OCI-LY1 (cell line): ENCODE data around the gene ADK.

Source experiments
- H2AFZ ChIP-seq: fragments of 200-600 bp; sonication (generic), shearing (Covaris generic); 2 replicates; pipeline ENCODE4 v1.6.0; 2014; ENCODE audit warnings: antibody characterized with exemption, mild to moderate bottlenecking, low read length
- H3F3A ChIP-seq: fragments of 200-600 bp; sonication (generic), shearing (Covaris generic); 2 replicates; pipeline ENCODE4 v1.6.0; 2014; ENCODE audit warnings: mild to moderate bottlenecking, antibody characterized with exemption, low read length, moderate library complexity; ENCODE audit not compliant: insufficient read depth
- H3K27ac ChIP-seq: fragments of 200-600 bp; sonication (generic); 2 replicates; pipeline ENCODE4 v1.5.1; 2014; ENCODE audit warnings: low read length, mixed run types, mild to moderate bottlenecking, low read depth; ENCODE audit not compliant: poor library complexity, severe bottlenecking
- H3K27me3 ChIP-seq: fragments of 200-600 bp; sonication (generic); 2 replicates; pipeline ENCODE4 v1.6.0; 2014; ENCODE audit warnings: antibody characterized with exemption, mild to moderate bottlenecking, low read length, moderate library complexity; ENCODE audit not compliant: insufficient read depth
- H3K36me3 ChIP-seq: fragments of 200-600 bp; sonication (generic); 2 replicates; pipeline ENCODE4 v1.6.1; 2014; ENCODE audit warnings: mild to moderate bottlenecking, antibody characterized with exemption, low read length, moderate library complexity, mixed read lengths; ENCODE audit not compliant: insufficient read depth
- H3K4me1 ChIP-seq: fragments of 200-600 bp; sonication (generic); 2 replicates; pipeline ENCODE4 v1.5.1; 2014; ENCODE audit warnings: mild to moderate bottlenecking, low read length, moderate library complexity; ENCODE audit not compliant: insufficient read depth, severe bottlenecking
- H3K4me2 ChIP-seq: fragments of 200-600 bp; sonication (generic), shearing (Covaris generic); 2 replicates; pipeline ENCODE4 v1.6.1; 2014; ENCODE audit warnings: low read length
- H3K4me3 ChIP-seq: fragments of 200-600 bp; sonication (generic); 2 replicates; pipeline ENCODE4 v1.5.1; 2014; ENCODE audit warnings: low read length, low read depth, mild to moderate bottlenecking, mixed read lengths; ENCODE audit not compliant: poor library complexity, severe bottlenecking
- H3K79me2 ChIP-seq: fragments of 200-600 bp; shearing (Covaris generic); 2 replicates; pipeline ENCODE4 v1.6.1; 2016; ENCODE audit warnings: mixed run types, low read length, mixed read lengths; ENCODE audit not compliant: insufficient read depth
- H3K9ac ChIP-seq: fragments of 200-600 bp; sonication (generic), shearing (Covaris generic); 2 replicates; pipeline ENCODE4 v1.6.1; 2014; ENCODE audit warnings: mild to moderate bottlenecking, low read length, mixed read lengths
- H3K9me2 ChIP-seq: fragments of 200-600 bp; sonication (generic), shearing (Covaris generic); 2 replicates; pipeline ENCODE4 v1.6.1; 2014; ENCODE audit warnings: low read depth, mild to moderate bottlenecking, low read length, mixed read lengths
- H3K9me3 ChIP-seq: fragments of 200-600 bp; shearing (Covaris generic); 2 replicates; pipeline ENCODE4 v1.6.1; 2014; ENCODE audit warnings: low read length, mixed read lengths
- H4K20me1 ChIP-seq: fragments of 200-600 bp; sonication (generic), shearing (Covaris generic); 2 replicates; pipeline ENCODE4 v1.6.0; 2016; ENCODE audit warnings: mild to moderate bottlenecking, low read length; ENCODE audit not compliant: insufficient read depth
- CTCF ChIP-seq: fragments of 200-600 bp; sonication (generic), shearing (Covaris generic); IDR thresholded peaks from 2 replicates; pipeline ENCODE4 v1.5.1; 2017; ENCODE audit warnings: mild to moderate bottlenecking, antibody characterized with exemption, low read length, moderate library complexity, mixed read lengths
- EZH2 ChIP-seq: fragments of 200-600 bp; sonication (generic), shearing (Covaris generic); IDR thresholded peaks from 2 replicates; pipeline ENCODE4 v1.8.0; 2017; ENCODE audit warnings: borderline replicate concordance, mixed run types, mild to moderate bottlenecking, antibody characterized with exemption, low read length, moderate library complexity, mixed read lengths

ADK gene

GRCh38 chr10:74320026-74320425 lies 169.0 kb downstream of the ADK start:
- Histone ChIP-seq H3K9me3 (no peaks in the 10 kb centered on the region), H3F3A (no peaks in the 10 kb centered on the region), H3K4me2 (no peak overlapping the region), H3K27me3 (no peaks in the 10 kb centered on the region), H3K9me2 (no peaks in the 10 kb centered on the region), H3K79me2 (no peaks in the 10 kb centered on the region), H3K4me1 (no peaks in the 10 kb centered on the region), H3K27ac (no peak overlapping the region), H3K9ac (no peak overlapping the region), H3K36me3 (peaks cover 26% of the 10 kb centered on the region), H2AFZ (no peak overlapping the region), H3K4me3 (no peak overlapping the region), H4K20me1 (no peaks in the 10 kb centered on the region)
- TF ChIP-seq EZH2 (no peak), CTCF (no peak)

GRCh38 chr10:74320717-74321116 lies 169.7 kb downstream of the ADK start:
- H3K27me3 ChIP-seq = no peaks in the 10 kb centered on the region
- TF ChIP-seq CTCF = no peak
- no peak for TF ChIP-seq EZH2
- no peaks in the 10 kb centered on the region for H3F3A ChIP-seq
- no peaks in the 10 kb centered on the region for H3K9me3 ChIP-seq
- no peak overlapping the region for H3K27ac ChIP-seq
- no peaks in the 10 kb centered on the region for H3K9me2 ChIP-seq
- no peak overlapping the region for H3K4me2 ChIP-seq
- H3K4me1 ChIP-seq = no peaks in the 10 kb centered on the region
- H3K4me3 ChIP-seq = no peak overlapping the region
- H3K36me3 ChIP-seq = peaks cover 26% of the 10 kb centered on the region
- no peaks in the 10 kb centered on the region for H3K79me2 ChIP-seq
- H4K20me1 ChIP-seq = no peaks in the 10 kb centered on the region
- no peak overlapping the region for H3K9ac ChIP-seq
- H2AFZ ChIP-seq = no peak overlapping the region

GRCh38 chr10:74322141-74322540 lies 171.1 kb downstream of the ADK start:
- no peak overlapping the region for H3K27ac ChIP-seq
- TF ChIP-seq EZH2 = no peak
- no peak for TF ChIP-seq CTCF
- H3K4me1 ChIP-seq = no peaks in the 10 kb centered on the region
- no peaks in the 10 kb centered on the region for H3K9me2 ChIP-seq
- H3K27me3 ChIP-seq = no peaks in the 10 kb centered on the region
- no peak overlapping the region for H2AFZ ChIP-seq
- H4K20me1 ChIP-seq = no peaks in the 10 kb centered on the region
- no peak overlapping the region for H3K4me2 ChIP-seq
- H3K36me3 ChIP-seq = peaks cover 21% of the 10 kb centered on the region
- H3K9ac ChIP-seq = no peak overlapping the region
- no peaks in the 10 kb centered on the region for H3K9me3 ChIP-seq
- H3F3A ChIP-seq = no peaks in the 10 kb centered on the region
- 0 out of 2 replicates have a peak, but pooled peaks cover 5% of the 10 kb centered on the region for H3K79me2 ChIP-seq
- no peak overlapping the region for H3K4me3 ChIP-seq
